A549 (cell line): ENCODE results near the gene C2CD5.
"Not testable (repeated sequence)": the region's sequence is repeated elsewhere in the genome, so short reads cannot be mapped to it uniquely, and the experiment has no call there.

ENCODE experiments used
- BHLHE40 ChIP-seq: IDR thresholded peaks from 2 replicates; pipeline ENCODE4 v1.6.1; 2012; ENCODE audit warnings: low read depth, low read length, inconsistent platforms
- CBX2 ChIP-seq: fragments of 200-600 bp; sonication (generic); IDR thresholded peaks from 2 replicates; pipeline ENCODE4 v1.6.1; 2016; ENCODE audit warnings: low read depth, mild to moderate bottlenecking, borderline replicate concordance
- CEBPB ChIP-seq, 2 experiments: fragments of >200 bp in 1 of 2; sonication (Bioruptor Twin) in 1 of 2; formaldehyde crosslinking in 1 of 2; IDR thresholded peaks; 2 replicates each; pipeline ENCODE4 v1.6.1; 2012 to 2016
- EP300 ChIP-seq, 2 experiments: fragments of >200 bp; sonication (Bioruptor Twin); formaldehyde crosslinking; IDR thresholded peaks; 2 replicates in 1 of 2; 3 replicates in 1 of 2; pipeline ENCODE4 v1.6.1; 2016 to 2017
- POLR2A ChIP-seq: IDR thresholded peaks from 2 replicates; pipeline ENCODE4 v1.6.1; 2012; ENCODE audit warnings: mild to moderate bottlenecking, low read length
- RAD21 ChIP-seq, 2 experiments: fragments of >200 bp in 1 of 2; sonication (Bioruptor Twin) in 1 of 2; formaldehyde crosslinking in 1 of 2; IDR thresholded peaks in 1 of 2; conservative IDR thresholded peaks in 1 of 2; 2 replicates in 1 of 2; 3 replicates in 1 of 2; pipeline ENCODE4 v1.6.1; 2012 to 2018; ENCODE audit warnings: inconsistent platforms in 1 of 2
- RNF2 ChIP-seq: fragments of 200-600 bp; sonication (generic); IDR thresholded peaks from 2 replicates; pipeline ENCODE4 v1.6.1; 2016; ENCODE audit warnings: low read depth, mild to moderate bottlenecking, antibody characterized with exemption, moderate library complexity, borderline replicate concordance
- TP53 ChIP-seq: fragments of 250-450 bp; sonication (Bioruptor Pico); IDR thresholded peaks from 2 replicates; pipeline ENCODE4 v1.5.0; 2021; ENCODE audit warnings: mild to moderate bottlenecking, moderate library complexity
- TF ChIP-seq, protein P1 (sequence below): fragments of >200 bp; sonication (Bioruptor Twin); formaldehyde crosslinking; IDR thresholded peaks from 3 replicates; pipeline ENCODE4 v1.5.1; 2016

DNA sequence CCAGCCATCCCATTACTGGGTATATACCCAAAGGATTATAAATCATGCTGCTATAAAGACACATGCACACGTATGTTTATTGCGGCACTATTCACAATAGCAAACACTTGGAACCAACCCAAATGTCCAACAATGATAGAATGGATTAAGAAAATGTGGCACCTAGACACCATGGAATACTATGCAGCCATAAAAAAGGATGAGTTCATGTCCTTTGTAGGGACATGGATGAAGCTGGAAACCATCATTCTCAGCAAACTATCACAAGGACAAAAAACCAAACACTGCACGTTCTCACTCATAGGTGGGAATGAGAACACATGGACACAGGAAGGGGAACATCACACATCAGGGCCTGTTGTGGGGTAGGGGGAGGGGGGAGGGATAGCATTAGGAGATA lies 56.7 kb downstream of the C2CD5 start:
- not testable (repeated sequence) for TF ChIP-seq CEBPB (IDR thresholded peaks at IDR 0.05); RAD21 (conservative IDR thresholded peaks at IDR 0.05 in 1 of 2, IDR thresholded peaks at IDR 0.05 in 1 of 2); EP300 (IDR thresholded peaks at IDR 0.05); CBX2; BHLHE40; RNF2; TP53 (CRISPR knock-in tag); POLR2A
- TF ChIP-seq, protein P1, sequence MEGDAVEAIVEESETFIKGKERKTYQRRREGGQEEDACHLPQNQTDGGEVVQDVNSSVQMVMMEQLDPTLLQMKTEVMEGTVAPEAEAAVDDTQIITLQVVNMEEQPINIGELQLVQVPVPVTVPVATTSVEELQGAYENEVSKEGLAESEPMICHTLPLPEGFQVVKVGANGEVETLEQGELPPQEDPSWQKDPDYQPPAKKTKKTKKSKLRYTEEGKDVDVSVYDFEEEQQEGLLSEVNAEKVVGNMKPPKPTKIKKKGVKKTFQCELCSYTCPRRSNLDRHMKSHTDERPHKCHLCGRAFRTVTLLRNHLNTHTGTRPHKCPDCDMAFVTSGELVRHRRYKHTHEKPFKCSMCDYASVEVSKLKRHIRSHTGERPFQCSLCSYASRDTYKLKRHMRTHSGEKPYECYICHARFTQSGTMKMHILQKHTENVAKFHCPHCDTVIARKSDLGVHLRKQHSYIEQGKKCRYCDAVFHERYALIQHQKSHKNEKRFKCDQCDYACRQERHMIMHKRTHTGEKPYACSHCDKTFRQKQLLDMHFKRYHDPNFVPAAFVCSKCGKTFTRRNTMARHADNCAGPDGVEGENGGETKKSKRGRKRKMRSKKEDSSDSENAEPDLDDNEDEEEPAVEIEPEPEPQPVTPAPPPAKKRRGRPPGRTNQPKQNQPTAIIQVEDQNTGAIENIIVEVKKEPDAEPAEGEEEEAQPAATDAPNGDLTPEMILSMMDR, result not testable (repeated sequence)
